ENCODE results near the gene FEN1.

- TF ChIP-seq, protein P1, sequence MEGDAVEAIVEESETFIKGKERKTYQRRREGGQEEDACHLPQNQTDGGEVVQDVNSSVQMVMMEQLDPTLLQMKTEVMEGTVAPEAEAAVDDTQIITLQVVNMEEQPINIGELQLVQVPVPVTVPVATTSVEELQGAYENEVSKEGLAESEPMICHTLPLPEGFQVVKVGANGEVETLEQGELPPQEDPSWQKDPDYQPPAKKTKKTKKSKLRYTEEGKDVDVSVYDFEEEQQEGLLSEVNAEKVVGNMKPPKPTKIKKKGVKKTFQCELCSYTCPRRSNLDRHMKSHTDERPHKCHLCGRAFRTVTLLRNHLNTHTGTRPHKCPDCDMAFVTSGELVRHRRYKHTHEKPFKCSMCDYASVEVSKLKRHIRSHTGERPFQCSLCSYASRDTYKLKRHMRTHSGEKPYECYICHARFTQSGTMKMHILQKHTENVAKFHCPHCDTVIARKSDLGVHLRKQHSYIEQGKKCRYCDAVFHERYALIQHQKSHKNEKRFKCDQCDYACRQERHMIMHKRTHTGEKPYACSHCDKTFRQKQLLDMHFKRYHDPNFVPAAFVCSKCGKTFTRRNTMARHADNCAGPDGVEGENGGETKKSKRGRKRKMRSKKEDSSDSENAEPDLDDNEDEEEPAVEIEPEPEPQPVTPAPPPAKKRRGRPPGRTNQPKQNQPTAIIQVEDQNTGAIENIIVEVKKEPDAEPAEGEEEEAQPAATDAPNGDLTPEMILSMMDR (IDR thresholded peaks at IDR 0.05): no peak
- TF ChIP-seq EZH2 (IDR thresholded peaks at IDR 0.05; ENCODE audit: borderline replicate concordance, insufficient read depth, low read depth, low read length, poor library complexity, severe bottlenecking): no peak
Observed at GRCh38 chr11:61769946-61770683, 22.6 kb upstream of the FEN1 start.

Measured in B cell (primary cell).